GM21723 (cell line): Measurements from ENCODE around the gene DNAJB6.
"Not testable (repeated sequence)": the region's sequence is repeated elsewhere in the genome, so short reads cannot be mapped to it uniquely, and the experiment has no call there.

ENCODE experiments used
- ATAC-seq: cut with Tn5 transposase; IDR thresholded peaks from one replicate; pipeline ENCODE4 v1.9.1; 2021; ENCODE audit warnings: mild to moderate bottlenecking, moderate library complexity; ENCODE audit not compliant: unreplicated experiment

Gene DNAJB6

GRCh38 chr7:157438121-157439025 lies 101.6 kb downstream of the DNAJB6 start:
- ATAC-seq: no peak

- ATAC-seq: no peak
These were observed 102.3 kb downstream of the DNAJB6 start for GRCh38 chr7:157439149-157439548.

GRCh38 chr7:157439761-157440160 lies 103.0 kb downstream of the DNAJB6 start:
- ATAC-seq: no peak

- no peak for ATAC-seq
These were observed 103.7 kb downstream of the DNAJB6 start for GRCh38 chr7:157440346-157441022.

GRCh38 chr7:157441023-157441399 lies 104.2 kb downstream of the DNAJB6 start:
- ATAC-seq: no peak

GRCh38 chr7:157442456-157442855 lies 105.7 kb downstream of the DNAJB6 start:
- no peak for ATAC-seq

- no peak for ATAC-seq
These were observed 106.4 kb downstream of the DNAJB6 start for GRCh38 chr7:157442993-157443831.

- no peak for ATAC-seq
These were observed 107.4 kb downstream of the DNAJB6 start for GRCh38 chr7:157444011-157444842.

- no peak for ATAC-seq
These were observed 108.0 kb downstream of the DNAJB6 start for GRCh38 chr7:157444843-157445135.

GRCh38 chr7:157445246-157445955 lies 108.6 kb downstream of the DNAJB6 start:
- ATAC-seq: no peak

- no peak for ATAC-seq
These were observed 109.1 kb downstream of the DNAJB6 start for GRCh38 chr7:157445956-157446295.

- no peak for ATAC-seq
These were observed 109.5 kb downstream of the DNAJB6 start for GRCh38 chr7:157446322-157446721.

- not testable (repeated sequence) for ATAC-seq
These were observed 117.2 kb downstream of the DNAJB6 start for GRCh38 chr7:157454003-157454402.

GRCh38 chr7:157457355-157458253 lies 120.8 kb downstream of the DNAJB6 start:
- no peak for ATAC-seq

GRCh38 chr7:157458254-157458633 lies 121.4 kb downstream of the DNAJB6 start:
- no peak for ATAC-seq

- no peak for ATAC-seq
These were observed 123.2 kb downstream of the DNAJB6 start for GRCh38 chr7:157459966-157460365.

- ATAC-seq: no peak
These were observed 123.9 kb downstream of the DNAJB6 start for GRCh38 chr7:157460721-157461120.

- no peak for ATAC-seq
These were observed 125.0 kb downstream of the DNAJB6 start for GRCh38 chr7:157461573-157462418.
